ENCODE measurements around the gene UCHL5.
"Not testable (repeated sequence)": the region's sequence is repeated elsewhere in the genome, so short reads cannot be mapped to it uniquely, and the experiment has no call there.

- not testable (repeated sequence) for TF ChIP-seq CTCF (IDR thresholded peaks at IDR 0.05); ZFX (IDR thresholded peaks at IDR 0.05; ENCODE audit: borderline replicate concordance)
These were observed 10.2 kb downstream of the UCHL5 start for GRCh38 chr1:193048913-193049312.
